CD4-positive, alpha-beta T cell (primary cell): ENCODE data around the gene TSHZ3. TPM values are rescaled to one million over a fixed set of nuclear protein-coding genes. Genes with fewer than 3 reads are reported as not detected.

Source experiments
- ATAC-seq: fragments of 200-7000 bp; cut with Tn5 transposase; one replicate; pipeline ENCODE4 v1.10.0; 2022; ENCODE audit warnings: mild to moderate bottlenecking; ENCODE audit not compliant: poor library complexity
- CTCF ChIA-PET: fragments of 350-600 bp; sonication (Branson Sonifier 250); formaldehyde crosslinking; loops from one replicate; lab custom pipeline; 2021; ENCODE audit warnings: antibody characterized with exemption, inconsistent platforms; lab: Charles Lee
- POLR2A ChIA-PET: fragments of 350-600 bp; sonication (Branson Sonifier 250); formaldehyde crosslinking; loops from one replicate; lab custom pipeline; 2021; ENCODE audit warnings: antibody characterized with exemption, inconsistent platforms; lab: Charles Lee
- DNase-seq, 14 experiments: peaks; one replicate each; pipeline ENCODE4 v3.0.0-alpha.2; 2013 to 2020; ENCODE audit warnings: mixed read lengths in 2 of 14
- H3K27ac ChIP-seq, 2 donors: one replicate each; pipeline versions ENCODE4 v1.5.1 to v1.7.0; 2013; ENCODE audit warnings: low read length in 2 of 2, low read depth in 1 of 2, mild to moderate bottlenecking in 1 of 2
- H3K27me3 ChIP-seq, 2 experiments: 1 replicate in 1 of 2; 2 replicates in 1 of 2; pipeline versions ENCODE4 v1.6.1 to v1.7.0; 2013; ENCODE audit warnings: low read length in 2 of 2, control low read depth in 1 of 2, mild to moderate bottlenecking in 1 of 2, moderate library complexity in 1 of 2; ENCODE audit not compliant: insufficient read depth in 2 of 2, control insufficient read depth in 1 of 2
- H3K36me3 ChIP-seq: one replicate; pipeline ENCODE4 v1.6.1; 2013; ENCODE audit warnings: low read length, control low read depth; ENCODE audit not compliant: insufficient read depth
- H3K4me1 ChIP-seq: one replicate; pipeline ENCODE4 v1.6.1; 2013; ENCODE audit warnings: low read length, control low read depth; ENCODE audit not compliant: insufficient read depth
- H3K4me3 ChIP-seq: one replicate; pipeline ENCODE4 v1.5.1; 2013; ENCODE audit warnings: mild to moderate bottlenecking, low read length, moderate library complexity
- H3K9me3 ChIP-seq, 2 experiments: 1 replicate in 1 of 2; 2 replicates in 1 of 2; pipeline versions ENCODE4 v1.6.1 to v1.7.0; 2013; ENCODE audit warnings: low read length in 2 of 2, mild to moderate bottlenecking in 2 of 2, control low read depth in 1 of 2, moderate library complexity in 1 of 2; ENCODE audit not compliant: control insufficient read depth in 1 of 2, insufficient read depth in 1 of 2
- H3K27ac Mint-ChIP-seq: one replicate; pipeline ENCODE4 v1.8.0; 2020; ENCODE audit warnings: mixed read lengths
- H3K27me3 Mint-ChIP-seq: one replicate; pipeline ENCODE4 v1.8.0; 2021; ENCODE audit warnings: mixed read lengths
- H3K36me3 Mint-ChIP-seq: one replicate; pipeline ENCODE4 v1.8.0; 2021; ENCODE audit warnings: low read depth, mixed read lengths
- H3K4me1 Mint-ChIP-seq: one replicate; pipeline ENCODE4 v1.8.0; 2021; ENCODE audit warnings: low read depth, mixed read lengths
- H3K4me3 Mint-ChIP-seq: one replicate; pipeline ENCODE4 v1.8.0; 2020; ENCODE audit warnings: mild to moderate bottlenecking, mixed read lengths
- H3K9me3 Mint-ChIP-seq: one replicate; pipeline ENCODE4 v1.8.0; 2020; ENCODE audit warnings: mixed read lengths
- CTCF ChIP-seq: fragments of 200-600 bp; IDR thresholded peaks from one replicate; pipeline ENCODE4 v1.8.0; 2022; ENCODE audit warnings: antibody characterized with exemption, mild to moderate bottlenecking
- intact Hi-C, 2 experiments: fragments of 100-400 bp; cut with DNase I in 1 of 2; cut with micrococcal nuclease in 1 of 2; formaldehyde crosslinking; loops; one replicate each; pipeline versions ENCODE4 v1.15.1 to v1.9.0; 2023 to 2025; cut with DNase I, micrococcal nuclease
- total RNA-seq, 174 experiments: library from RNA in 2 of 174; stranded (reverse) in 2 of 174; gene quantifications; one replicate each; pipeline ENCODE4 v1.2.3 and lab custom pipeline; 2021 to 2026

TSHZ3 gene
- total RNA-seq, 2 experiments from 2014 or later: 0.38 to 0.61 TPM

- ATAC-seq: no peak
- ChIA-PET CTCF (no interaction called here), POLR2A (interaction anchor here (1.0 kb wide), 1 partner anchor 10 kb away, joined by 3 read pairs; no protein-coding TSS in a partner anchor)
- Mint-ChIP-seq H3K27ac (no peak overlapping the region), H3K27me3 (peaks cover 22% of the 10 kb centered on the region), H3K4me3 (no peak overlapping the region), H3K4me1 (no peaks in the 10 kb centered on the region), H3K36me3 (no peaks in the 10 kb centered on the region), H3K9me3 (no peaks in the 10 kb centered on the region)
- Histone ChIP-seq H3K4me3 (no peak overlapping the region), H3K36me3 (no peaks in the 10 kb centered on the region), H3K9me3 (no peaks in the 10 kb centered on the region), H3K4me1 (no peaks in the 10 kb centered on the region), H3K27me3 (peaks cover 0 to 4% of the 10 kb centered on the region in 2 experiments), H3K27ac (no peak overlapping the region)
- no peak for DNase-seq
- intact Hi-C loops: no loop called here
- no peak for TF ChIP-seq CTCF
Observed at GRCh38 chr19:31232180-31232579, 117.1 kb downstream of the TSHZ3 start.

GRCh38 chr19:31231237-31231636, 118.0 kb downstream of the TSHZ3 start:
- peaks cover 0 to 4% of the 10 kb centered on the region in 2 experiments for H3K27me3 ChIP-seq
- Mint-ChIP-seq H3K27ac (no peak overlapping the region), H3K4me3 (no peak overlapping the region), H3K27me3 (peaks cover 13% of the 10 kb centered on the region), H3K4me1 (no peaks in the 10 kb centered on the region), H3K9me3 (no peaks in the 10 kb centered on the region), H3K36me3 (no peaks in the 10 kb centered on the region)
- H3K4me1 ChIP-seq: no peaks in the 10 kb centered on the region
- ChIA-PET CTCF (no interaction called here), POLR2A (interaction anchor here (1.0 kb wide), 1 partner anchor 10 kb away, joined by 3 read pairs; no protein-coding TSS in a partner anchor)
- intact Hi-C loops: no loop called here
- no peak for DNase-seq
- H3K27ac ChIP-seq: no peak overlapping the region
- TF ChIP-seq CTCF: no peak
- H3K36me3 ChIP-seq: no peaks in the 10 kb centered on the region
- ATAC-seq: no peak
- no peak overlapping the region for H3K4me3 ChIP-seq
- no peaks in the 10 kb centered on the region for H3K9me3 ChIP-seq

- H3K4me1 Mint-ChIP-seq: no peaks in the 10 kb centered on the region
- H3K4me3 Mint-ChIP-seq: no peak overlapping the region
- H3K27ac Mint-ChIP-seq: no peak overlapping the region
- Histone ChIP-seq H3K4me3 (no peak overlapping the region), H3K27ac (no peak overlapping the region), H3K9me3 (no peaks in the 10 kb centered on the region), H3K27me3 (no peaks in the 10 kb centered on the region), H3K4me1 (no peaks in the 10 kb centered on the region), H3K36me3 (no peaks in the 10 kb centered on the region)
- POLR2A ChIA-PET: no interaction called here
- no peaks in the 10 kb centered on the region for H3K36me3 Mint-ChIP-seq
- H3K27me3 Mint-ChIP-seq: no peaks in the 10 kb centered on the region
- ATAC-seq (no peak), DNase-seq (peak in 1 of 14 experiments; percentile 9)
- intact Hi-C loops: no loop called here
- CTCF ChIA-PET: no interaction called here
- H3K9me3 Mint-ChIP-seq: peaks cover 2% of the 10 kb centered on the region
- TF ChIP-seq CTCF: no peak
Observed at GRCh38 chr19:31226151-31226935, 122.9 kb downstream of the TSHZ3 start.
